Germinal center (tissue), 1 donor: ENCODE measurements around the gene KCNG2.
"Not testable (repeated sequence)": the region's sequence is repeated elsewhere in the genome, so short reads cannot be mapped to it uniquely, and the experiment has no call there.

Source experiments
- DNase-seq: peaks from one replicate; pipeline ENCODE4 v3.0.0; 2012; ENCODE audit warnings: mixed read lengths, low spot score

Gene KCNG2

GRCh38 chr18:79855147-79855933 is 57.6 kb downstream of the KCNG2 start:
- peak; percentile 70 for DNase-seq

DNA sequence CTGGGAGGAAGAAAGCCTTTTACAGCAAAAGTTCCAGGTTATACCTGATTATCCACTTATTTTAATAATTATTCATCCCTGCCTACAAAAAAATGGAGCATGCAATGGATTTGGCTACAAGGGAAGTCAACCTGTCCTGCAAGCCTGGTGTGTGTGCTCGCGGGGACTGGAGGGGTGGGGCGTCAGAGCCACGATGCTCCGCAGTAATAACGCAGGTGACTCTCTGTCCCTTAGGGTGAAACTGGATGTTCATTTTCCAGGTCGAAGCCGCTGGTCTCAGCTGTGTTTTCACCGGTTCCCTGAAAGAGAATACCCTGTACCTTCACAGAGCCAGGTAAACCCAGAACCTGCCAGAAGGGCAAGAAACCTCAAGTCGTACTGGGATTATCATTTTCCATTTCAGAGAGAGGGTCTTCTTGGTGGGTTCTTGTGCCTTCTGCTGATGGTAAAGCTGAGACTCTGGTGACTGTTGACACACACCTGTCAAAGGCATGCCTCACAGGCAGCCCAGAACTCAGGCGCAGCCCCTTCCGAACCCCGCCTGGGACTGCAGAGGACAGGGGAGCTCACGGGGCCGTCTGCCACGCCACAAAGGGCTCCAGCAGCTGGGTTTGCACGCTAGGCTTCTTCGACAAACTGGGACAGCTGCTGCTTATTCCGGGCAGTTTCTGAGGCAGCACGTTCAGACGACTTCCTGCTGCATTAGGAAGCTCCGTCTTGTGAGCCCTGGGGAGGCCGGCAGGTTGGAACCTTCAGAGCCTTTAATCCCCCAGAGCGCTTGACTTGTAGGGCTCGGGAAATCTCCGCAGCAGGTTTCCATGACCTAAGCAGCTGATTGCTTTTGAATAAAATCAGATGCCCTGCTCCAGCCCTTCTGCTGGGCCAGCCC is 58.6 kb downstream of the KCNG2 start:
- DNase-seq: peak; percentile 44

DNA sequence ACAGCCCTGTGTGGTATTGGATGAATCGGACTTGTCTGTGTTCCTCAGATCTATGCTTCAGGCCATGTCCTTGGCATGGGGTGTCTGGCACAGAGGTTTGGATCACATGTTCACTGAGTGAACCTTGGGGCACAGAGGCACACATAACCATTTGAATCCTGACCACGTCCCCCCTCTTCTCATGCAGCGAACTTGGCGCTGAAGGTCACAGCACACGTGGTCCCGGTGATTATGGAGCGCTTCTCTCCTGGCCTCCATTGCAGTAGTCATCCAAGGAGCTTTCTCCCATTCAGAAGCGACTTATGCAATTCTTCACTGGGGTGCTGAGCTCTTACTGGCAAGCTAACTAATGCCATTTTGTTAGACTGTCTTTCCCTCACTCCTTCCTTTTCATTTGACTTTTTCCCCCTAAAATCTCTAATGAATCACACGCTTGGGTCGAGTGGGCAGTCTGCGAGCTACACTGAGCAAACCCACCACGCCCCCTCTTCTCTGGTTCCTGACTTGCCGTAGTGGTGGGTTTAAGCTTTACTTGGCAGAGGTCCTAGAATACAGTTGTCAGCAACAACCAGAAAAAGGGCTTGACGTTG is 59.4 kb downstream of the KCNG2 start:
- no peak for DNase-seq

DNA sequence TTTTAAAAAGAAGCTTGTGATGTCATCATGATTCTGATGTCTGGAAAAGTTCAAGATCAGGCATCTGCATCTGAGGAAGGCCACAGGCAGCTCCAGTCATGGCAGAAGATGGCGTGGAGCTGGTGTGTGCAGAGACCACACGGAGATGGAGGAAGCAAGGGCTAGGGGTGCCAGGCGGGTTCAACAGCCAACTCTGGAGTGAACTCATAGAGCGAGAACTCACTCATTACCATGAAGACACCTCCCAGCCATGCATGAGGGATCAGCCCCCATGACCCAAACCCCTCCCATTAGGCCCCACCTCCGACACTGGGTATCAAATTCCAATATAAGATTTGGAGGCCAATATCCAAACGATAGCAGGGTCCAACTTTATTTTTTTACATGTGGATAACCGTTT is 61.6 kb downstream of the KCNG2 start:
- no peak for DNase-seq

GRCh38 chr18:79861687-79862086 is 63.9 kb downstream of the KCNG2 start:
- DNase-seq: no peak

GRCh38 chr18:79862562-79862961 is 64.8 kb downstream of the KCNG2 start:
- no peak for DNase-seq

DNA sequence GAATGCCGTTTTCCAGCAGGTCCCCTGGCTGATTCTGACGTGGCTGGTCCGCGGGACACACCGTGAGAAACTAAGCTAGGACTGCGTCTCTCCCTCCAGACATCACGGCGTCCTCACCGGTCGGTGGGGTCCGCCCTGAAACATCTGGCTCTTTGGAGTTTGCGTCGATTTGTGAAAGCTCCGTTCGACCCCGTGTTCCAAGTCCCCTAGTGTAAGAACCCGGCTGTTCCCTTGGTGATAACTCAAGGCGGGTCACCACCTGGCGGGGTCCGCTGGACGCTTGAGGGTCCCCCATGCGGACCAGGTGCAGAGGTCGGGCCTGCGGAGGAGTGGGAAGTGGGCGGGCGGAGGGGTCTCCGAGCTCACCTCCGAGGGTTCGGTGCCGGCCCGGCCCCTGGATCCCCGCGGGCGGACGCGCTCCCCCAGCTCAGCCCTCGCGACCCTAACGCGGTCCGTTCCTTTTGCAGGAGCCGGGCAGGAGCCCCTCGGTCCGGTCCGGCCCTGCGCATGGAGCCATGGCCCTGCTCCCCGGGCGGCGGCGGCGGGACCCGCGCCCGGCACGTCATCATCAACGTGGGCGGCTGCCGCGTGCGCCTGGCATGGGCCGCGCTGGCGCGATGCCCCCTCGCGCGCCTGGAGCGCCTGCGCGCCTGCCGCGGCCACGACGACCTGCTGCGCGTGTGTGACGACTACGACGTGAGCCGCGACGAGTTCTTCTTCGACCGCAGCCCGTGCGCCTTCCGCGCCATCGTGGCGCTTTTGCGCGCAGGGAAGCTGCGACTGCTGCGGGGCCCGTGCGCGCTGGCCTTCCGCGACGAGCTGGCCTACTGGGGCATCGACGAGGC is 65.6 kb downstream of the KCNG2 start:
- no peak for DNase-seq

DNA sequence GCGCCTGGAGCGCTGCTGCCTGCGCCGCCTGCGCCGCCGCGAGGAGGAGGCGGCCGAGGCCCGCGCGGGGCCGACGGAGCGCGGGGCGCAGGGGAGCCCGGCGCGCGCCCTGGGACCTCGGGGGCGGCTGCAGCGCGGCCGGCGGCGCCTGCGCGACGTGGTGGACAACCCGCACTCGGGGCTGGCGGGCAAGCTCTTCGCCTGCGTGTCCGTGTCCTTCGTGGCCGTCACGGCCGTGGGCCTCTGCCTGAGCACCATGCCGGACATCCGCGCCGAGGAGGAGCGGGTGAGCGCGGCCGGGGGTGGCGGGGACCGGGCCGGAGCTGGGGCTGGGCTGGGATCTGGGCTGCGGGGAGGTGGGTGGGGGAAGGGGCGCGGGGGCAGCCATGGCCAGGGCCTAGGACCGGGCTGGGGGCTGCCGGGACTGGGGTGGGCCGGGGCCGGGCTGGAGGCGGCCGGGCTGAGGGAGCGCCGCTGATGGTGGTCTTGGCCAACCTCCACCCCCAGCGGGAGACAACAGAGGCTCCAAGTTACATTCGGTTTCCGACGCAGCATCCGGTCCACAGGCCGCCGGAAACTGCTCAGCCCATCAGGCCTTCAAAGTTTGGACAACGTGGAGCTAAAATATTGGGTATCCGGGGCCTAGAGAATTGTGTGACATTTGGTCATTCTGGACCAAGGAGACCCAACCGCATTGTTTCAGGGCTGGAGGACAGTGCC is 66.4 kb downstream of the KCNG2 start:
- DNase-seq: no peak

- DNase-seq: not testable (repeated sequence)
Observed at GRCh38 chr18:79864955-79865354, 67.2 kb downstream of the KCNG2 start.

DNA sequence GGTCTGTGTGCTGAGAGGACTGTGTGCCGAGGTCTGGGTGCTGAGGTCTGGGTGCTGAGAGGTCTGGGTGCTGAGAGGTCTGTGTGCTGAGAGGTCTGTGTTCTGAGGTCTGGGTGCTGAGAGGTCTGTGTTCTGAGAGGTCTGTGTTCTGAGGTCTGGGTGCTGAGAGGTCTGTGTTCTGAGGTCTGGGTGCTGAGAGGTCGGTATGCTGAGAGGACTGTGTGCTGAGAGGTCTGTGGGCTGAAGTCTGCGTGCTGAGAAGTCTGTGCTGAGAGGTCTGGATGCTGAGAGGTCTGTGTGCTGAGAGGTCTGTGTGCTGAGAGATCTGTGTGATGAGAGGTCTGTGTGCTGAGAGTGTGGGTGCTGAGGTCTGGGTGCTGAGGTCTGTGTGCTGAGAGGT is 68.2 kb downstream of the KCNG2 start:
- not testable (repeated sequence) for DNase-seq

GRCh38 chr18:79866889-79867574 is 69.3 kb downstream of the KCNG2 start:
- DNase-seq: no peak

DNA sequence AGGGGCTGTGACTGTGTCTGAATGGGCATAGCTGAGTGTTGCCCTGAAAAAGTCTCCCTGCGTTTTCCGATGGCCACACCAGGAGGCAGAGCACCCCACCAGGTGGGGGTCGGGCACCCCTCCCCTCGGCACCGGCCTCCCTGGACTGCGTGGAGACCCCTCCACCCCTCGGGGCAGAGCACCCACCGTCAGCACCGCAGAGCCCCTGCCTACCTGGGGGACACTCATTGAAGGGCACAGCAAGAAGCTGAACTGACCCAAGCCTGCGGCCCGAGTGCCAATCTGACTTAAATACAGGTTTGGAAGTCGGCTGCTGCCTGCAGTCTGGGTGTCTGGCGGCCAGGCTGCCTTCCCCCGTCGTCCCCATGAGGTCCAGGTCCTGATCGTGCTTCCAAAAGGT is 69.9 kb downstream of the KCNG2 start:
- DNase-seq: no peak

DNA sequence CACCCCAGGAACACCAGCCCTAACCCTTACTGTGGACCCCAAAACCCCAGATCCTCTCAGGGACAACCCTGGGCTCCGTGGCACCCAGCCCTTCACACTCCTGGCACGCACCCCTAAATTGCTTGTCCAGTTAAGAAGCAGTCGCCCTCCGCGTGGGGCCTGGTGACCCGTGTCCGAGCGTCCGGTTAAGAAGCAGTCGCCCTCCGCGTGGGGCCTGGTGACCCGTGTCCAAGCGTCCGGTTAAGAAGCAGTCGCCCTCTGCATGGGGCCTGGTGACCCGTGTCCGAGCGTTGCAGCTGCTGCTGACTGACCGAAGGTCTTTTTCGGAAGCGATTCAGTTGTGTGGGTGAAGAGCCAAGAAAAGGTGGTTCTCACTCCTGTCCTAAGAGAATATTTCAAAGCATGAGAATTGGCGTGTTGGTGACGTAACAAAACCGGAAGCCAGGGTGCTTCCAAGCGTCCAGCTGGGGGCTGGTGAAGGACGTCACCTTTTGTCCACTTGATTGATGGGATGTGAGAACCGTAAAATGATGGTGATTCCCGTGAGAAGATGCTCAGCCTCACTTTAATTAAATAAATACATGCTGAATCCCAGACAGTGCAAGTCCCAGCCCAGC is 70.5 kb downstream of the KCNG2 start:
- DNase-seq: no peak

DNA sequence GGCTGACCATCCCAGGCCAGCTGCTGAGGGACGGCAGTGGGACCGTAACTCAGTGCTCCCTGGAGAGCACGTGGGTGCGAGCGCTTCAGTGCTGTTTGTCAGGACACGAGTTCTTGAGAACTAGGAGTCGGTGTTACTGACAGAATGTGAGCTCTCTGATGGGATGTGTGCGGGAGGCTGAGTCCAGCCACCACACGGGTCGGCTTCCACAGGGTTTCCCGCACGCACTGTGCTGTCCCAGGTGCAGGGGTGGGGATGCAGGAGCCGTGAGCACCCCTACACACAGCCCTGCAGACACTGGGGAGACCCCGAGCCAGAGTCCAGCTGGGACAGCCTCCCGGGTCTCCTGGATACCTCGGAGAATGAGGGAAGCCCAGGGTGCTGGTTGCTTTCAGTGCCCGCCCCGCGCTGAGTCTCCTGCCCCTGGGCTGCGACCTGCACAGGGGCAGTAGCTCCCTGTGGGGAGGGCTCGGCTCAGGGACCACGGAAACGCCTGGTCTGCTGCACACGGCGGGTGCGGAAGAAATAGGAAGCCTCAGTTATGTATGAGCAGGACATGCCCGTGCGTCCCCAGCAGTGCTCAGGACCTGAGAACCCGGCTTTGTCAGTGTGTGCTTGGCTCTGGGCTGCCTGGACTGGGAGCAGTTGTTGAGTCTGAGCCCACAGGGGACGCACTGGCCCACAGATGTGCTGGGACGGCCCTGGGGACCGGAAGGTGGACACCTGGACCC is 71.2 kb downstream of the KCNG2 start:
- no peak for DNase-seq

DNA sequence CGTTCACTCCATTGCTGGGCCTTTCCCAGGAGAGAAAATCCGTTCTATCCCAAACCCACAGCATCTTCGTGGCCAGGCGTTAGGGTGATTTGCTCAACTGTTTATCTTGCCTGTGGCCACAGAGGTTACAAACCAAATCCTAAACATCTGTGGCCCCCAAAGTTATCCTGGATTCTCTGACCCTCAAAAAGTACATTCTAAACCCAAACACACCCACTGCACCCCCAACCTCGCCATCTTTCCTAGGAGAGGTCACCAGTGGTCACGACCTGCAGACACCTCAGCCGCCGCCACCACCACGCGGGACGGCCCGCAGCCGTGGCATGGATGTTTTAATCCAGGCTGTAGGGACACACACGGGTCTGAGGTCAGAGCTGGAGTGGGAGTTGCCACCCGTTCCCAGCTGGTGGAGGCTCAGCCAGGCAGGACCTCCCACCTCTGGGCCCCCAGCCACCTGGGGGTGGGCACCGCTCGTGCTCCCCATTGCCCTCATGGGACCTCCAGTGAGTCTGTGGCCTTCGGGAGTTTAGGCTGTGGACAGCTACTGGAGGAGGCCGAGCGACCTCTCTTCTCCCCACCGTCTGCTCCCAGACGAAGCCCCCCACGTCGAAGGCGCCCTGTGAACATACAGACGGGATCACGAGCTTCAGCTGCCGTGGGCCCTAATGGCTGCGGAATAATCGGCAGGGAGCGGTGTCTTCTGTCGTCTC is 72.0 kb downstream of the KCNG2 start:
- DNase-seq: no peak

GRCh38 chr18:79870301-79871025 is 72.7 kb downstream of the KCNG2 start:
- DNase-seq: no peak

GRCh38 chr18:79871026-79871390 is 73.3 kb downstream of the KCNG2 start:
- no peak for DNase-seq

GRCh38 chr18:79871481-79872091 is 73.8 kb downstream of the KCNG2 start:
- DNase-seq: no peak
